Fibroblast of the conjunctiva (primary cell): ENCODE results near the gene LAMB1.

ENCODE experiments used
- DNase-seq: peaks from one replicate; pipeline ENCODE4 v3.0.0-alpha.2; 2010; ENCODE audit warnings: low read depth

Gene LAMB1

GRCh38 chr7:107877731-107878382 is 125.1 kb downstream of the LAMB1 start:
- no peak for DNase-seq

GRCh38 chr7:107876916-107877315 is 126.0 kb downstream of the LAMB1 start:
- no peak for DNase-seq

- peak; percentile 36 for DNase-seq
These were observed 128.1 kb downstream of the LAMB1 start for GRCh38 chr7:107874605-107875446.

GRCh38 chr7:107874111-107874510 is 128.8 kb downstream of the LAMB1 start:
- DNase-seq: no peak
